Stimulated activated CD8-positive, alpha-beta memory T cell treated with anti-CD3 and anti-CD28 coated beads, Interleukin-4, amount 100 ng/mL, for 48 hours (primary cell): Measurements from ENCODE around the gene TCTN1.
"Not testable (repeated sequence)": the region's sequence is repeated elsewhere in the genome, so short reads cannot be mapped to it uniquely, and the experiment has no call there.

Source experiments
- DNase-seq: peaks from one replicate; pipeline ENCODE4 v3.0.0-alpha.2; 2020

Gene TCTN1

DNA sequence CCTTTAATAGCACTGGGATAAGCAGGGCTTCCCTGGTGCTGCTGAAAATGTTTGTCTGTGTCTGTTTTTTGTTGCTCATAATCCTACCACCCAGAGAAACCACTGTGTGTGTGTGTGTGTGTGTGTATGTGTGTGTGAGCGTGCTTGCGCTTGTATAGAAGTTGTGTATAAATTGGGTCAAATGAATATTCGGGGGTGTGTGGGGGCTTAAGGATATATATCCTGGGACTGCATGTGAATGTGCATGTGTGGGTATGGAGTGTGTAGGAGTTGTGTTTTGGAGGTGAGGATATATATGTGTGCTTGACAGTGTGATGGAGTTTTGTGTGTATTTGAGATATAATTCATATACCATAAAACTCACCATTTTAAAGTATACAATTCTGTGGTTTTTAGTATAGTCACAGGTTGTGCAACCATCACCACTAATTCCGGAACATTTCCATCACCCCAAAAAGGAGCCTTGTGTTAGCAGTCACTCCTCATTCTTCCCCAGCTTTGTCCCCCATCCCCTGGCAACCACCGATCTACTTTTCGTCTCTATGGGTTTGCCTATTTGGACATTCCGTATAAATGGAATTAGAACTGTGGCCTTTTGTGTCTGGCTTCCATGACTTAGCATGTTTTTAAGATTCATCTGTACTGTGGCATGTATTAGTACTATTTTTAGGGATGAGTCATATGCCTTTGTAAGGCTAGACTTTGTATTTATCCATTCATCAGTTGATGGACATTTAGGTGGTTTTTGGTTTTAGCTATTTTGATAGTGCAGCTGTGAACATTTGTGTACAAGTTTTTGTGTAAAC, 25.6 kb downstream of the TCTN1 start:
- no peak for DNase-seq

DNA sequence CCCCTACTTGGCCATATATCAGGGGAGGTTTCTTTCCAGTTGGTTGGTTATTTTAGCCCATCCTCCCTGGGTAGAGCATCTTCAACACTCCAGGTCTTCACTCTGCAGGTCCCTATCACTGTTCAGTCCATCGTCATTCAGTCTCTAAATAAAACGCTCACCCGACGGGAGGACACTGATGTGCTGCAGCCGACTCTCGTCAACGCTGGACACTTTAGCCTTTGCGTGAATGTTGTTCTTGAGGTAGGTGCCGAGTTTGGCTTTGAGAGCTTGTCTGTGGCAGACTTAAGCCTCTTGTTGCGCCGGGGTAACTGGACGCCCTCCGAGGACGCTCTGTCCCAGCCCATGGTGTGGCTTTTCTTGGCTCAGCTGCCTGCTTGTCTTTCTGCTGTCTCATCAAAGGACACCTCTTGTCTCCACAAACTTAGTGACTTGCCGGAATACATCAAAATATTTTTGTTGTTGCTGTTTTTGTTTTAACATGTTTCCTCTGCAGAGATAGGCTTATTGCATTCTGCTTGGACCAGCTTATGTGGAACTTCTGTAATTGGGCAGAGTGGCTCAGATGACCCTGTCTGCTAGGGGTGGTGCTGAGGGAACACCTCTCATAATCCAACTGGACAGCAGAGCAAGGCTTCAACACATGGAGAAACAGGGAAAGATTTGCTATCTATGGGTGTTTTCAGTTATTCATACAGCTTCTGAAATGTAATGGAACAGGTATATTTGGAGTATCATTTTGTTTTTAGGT, 26.5 kb downstream of the TCTN1 start:
- DNase-seq = no peak

DNA sequence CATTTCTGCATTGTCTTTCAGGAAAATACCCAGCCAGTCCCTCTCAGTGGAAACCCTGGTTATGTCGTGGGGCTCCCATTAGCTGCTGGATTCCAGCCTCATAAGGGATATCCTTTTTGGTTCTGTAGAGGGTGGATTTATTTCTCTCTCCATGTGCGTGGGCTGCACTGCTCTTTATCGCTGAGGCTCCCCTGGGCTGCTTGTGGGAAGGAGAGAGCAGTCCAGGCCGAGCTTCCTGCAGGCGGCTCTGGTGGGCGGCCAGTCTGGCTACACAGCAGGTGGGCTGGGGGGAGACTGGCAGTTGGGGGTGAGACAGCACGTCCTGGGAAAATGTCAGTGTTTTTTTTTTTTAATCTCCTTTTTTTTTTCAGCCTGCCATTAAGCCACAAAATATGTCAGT, 27.6 kb downstream of the TCTN1 start:
- DNase-seq = no peak

DNA sequence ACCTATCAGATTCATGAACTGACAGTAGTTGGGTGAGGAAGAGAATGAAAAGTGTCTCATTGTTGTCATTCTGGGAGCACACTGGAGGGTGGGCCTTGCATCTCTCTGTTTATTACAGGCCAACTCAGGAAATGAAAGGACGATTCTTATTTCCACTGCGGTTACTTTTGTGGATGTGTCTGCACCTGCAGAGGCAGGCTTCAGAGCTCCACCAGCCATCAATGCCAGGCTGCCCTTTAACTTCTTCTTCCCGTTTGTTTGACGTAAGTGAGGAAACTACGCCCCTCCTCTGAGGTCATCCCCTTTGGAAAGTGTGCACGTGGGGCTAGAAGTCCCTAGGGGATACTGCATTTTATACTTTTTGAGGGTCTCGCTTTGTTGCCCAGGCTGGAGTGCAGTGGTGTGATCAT, 33.7 kb downstream of the TCTN1 start:
- DNase-seq = no peak

DNA sequence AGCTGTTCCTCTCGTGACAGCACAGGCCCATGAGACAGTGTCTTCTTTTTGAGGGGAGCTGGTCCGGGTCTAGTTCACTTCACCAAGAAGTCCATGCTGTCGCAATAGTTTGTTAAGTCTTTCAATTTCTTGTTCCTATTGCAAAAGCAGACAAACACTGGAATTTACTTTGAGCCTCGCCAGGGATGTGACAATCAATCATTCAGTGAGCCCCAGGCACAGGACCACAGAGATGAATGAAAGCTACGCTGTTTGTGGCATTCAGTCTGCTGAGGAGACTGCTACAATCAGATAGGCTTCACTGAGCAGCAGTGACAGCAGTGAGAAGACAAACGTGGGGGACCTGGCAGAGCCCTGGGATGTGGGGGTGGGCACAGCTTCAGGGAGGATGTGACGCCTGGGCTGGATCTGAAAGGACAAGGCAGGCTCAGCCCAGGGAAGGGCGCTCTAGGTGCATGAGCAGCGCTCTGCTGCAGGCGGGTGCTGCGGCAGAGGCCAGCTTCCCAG, 35.5 kb downstream of the TCTN1 start:
- no peak for DNase-seq

DNA sequence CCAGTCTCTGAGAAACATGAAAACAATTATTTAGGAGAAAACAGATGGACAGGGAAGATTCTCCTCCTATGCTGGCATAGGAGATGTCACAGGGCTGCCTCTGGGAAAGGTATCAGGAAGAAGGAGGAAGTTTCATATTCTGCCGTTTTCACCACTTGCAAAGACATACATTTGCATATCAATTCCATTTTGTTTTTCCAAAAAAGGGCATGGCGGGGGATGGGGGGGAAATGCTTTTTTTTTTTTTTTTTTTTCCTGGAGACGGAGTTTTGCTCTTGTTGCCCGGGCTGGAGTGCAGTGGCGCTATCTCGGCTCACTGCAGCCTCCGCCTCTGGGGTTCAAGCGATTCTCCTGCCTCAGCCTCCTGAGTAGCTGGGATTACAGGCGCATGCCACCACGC, 40.3 kb downstream of the TCTN1 start:
- DNase-seq = not testable (repeated sequence)

DNA sequence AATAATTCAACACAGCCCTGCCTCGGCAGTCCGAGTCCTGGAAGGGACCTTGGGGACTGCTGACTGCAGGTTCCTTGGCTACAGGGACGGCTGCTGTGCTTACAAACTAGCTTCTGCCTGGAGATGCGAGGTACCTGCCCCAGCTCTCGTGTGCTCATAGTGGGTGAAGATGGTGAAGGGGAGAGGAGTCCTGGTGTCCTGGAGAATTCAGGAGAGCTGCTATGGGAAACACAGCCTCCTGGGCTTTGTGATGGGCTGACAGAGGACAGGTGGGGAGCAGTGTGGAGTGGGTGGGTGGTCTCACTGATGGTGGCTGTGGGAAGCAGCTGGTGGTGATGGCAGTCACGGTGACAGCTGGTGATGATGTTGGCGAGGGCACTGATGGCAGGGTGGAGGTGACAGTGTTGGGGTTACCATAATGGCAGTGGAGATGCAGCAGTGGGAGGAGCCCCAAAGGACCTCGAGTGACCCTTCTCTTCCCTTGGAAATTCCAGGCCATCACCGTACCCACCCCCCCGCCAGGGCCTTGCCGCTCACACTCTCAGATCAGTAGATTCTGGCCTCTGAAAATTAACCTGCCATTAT, 42.2 kb downstream of the TCTN1 start:
- DNase-seq = no peak

DNA sequence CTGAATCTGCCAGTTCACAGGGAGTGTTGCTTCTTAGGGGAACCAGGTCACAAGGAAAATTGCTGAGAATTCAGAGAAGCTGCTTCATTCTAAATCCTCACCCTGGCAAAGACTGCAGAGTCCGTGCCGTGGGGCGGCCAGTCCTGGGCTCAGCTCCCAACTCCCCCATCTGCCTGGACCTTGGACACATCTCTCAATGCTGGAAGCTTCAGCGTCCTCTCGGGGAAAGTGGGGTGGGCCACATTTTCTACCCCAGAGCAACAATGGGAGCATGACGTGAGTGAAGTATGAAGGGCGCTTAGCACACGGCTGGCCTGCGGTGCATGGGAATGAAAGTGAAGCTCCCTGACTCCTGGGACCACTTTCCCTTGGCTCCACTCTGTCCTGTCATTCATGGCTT, 43.8 kb downstream of the TCTN1 start:
- DNase-seq = no peak

DNA sequence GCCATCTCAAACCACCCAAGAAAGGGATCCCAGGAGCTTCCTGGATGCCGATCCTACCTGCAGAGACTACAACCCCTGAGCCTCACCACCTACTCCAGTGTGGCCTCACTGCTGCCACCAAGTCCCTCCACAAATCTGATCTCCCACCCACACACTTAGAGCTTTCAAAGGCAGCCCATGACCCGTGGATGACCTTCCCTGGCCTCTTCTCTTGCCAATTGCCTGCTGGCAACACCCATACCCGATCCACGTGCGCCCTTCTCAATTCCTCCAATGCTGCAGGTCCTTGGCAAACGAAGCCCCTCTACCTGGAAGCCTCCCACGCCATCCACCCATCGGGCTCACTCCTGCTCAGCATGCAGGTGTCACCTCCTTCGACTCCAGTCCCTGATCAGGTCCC, 44.3 kb downstream of the TCTN1 start:
- peak; percentile 31 for DNase-seq

DNA sequence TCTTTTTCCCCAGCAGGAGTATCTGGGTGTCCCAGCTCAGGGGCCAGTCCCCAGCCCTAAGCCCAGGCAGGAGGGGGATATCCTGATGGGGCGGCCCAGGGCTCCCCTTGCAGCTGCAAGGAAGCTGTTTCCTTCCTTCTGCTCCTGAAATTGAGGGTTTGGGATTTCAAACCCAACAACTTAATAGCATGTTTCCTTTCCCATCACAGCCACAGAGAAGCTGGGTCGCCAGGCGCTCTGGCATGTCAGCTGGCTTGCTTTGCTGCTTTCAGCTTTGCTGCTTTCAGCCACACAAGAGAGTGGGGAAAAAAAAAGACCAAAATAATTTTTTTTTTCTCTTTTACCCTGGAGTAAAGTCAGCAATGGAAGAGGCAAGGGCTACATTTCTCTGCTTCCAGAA, 44.9 kb downstream of the TCTN1 start:
- DNase-seq = no peak

DNA sequence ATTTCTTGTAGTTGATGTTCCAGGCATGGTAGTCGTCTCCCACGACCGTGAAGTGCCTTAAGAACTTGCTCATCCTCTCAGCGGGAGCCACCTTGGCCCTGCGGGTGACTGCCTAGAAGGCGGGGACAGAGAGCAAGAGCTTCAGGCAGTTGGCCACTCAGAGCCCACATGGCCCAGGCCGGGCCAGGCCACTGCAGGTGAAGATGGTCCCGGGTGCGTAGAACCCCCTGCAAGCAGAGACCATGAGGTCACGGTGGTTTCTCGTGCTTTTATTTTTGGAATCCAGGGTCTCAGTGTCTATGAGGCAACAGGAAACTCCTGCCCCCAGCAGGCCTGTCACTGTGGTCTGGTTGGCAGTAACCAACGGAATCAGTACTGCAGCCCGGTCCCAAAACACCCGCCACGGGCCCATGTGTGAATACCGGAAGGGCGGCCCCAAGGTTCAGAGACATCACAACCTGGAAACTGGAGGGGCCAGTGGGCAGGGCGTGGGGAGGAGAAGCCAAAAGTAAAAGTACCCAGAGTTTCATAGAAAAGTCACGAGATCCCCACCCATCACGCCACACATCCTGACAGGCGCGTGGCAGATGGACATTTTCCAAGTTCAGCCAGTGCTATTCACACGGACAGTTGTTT, 47.5 kb downstream of the TCTN1 start:
- DNase-seq = peak; percentile 85

DNA sequence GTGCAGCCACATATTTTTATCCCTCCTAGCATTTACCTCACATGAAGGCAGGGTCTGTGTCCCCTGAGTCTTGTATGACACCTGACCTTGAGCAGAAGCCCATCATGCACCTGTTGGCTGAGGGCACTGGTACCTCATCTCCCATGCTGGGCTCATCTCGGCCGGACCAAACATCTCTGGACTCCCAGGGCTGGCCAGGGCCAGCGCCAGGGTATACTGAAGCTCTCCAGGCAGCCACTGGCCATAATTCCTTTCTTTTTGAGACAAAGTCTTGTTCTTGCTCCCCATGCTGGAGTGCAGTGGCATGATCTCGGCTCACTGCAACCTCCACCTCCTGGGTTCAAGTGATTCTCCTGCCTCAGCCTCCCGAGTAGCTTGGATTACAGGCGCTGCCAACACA, 53.0 kb downstream of the TCTN1 start:
- DNase-seq = no peak

DNA sequence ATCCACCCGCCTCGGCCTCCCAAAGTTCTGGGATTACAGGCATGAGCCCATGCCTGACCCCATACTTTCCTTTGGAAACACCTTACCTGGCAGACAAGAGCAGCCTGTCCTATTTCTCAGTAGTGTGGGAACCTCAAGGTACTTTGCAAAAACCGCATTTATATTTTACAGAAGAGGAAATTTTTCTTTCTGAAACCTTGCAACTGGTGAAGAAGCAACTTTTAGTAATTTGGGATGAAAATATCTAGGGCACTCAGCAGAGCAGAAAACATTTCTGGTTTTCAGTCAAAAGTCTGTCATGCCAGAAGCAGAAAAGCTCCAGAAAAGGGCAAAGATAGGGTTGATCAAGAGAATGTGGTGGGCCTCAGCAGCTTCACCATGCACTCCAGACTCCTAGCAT, 53.7 kb downstream of the TCTN1 start:
- DNase-seq = no peak

DNA sequence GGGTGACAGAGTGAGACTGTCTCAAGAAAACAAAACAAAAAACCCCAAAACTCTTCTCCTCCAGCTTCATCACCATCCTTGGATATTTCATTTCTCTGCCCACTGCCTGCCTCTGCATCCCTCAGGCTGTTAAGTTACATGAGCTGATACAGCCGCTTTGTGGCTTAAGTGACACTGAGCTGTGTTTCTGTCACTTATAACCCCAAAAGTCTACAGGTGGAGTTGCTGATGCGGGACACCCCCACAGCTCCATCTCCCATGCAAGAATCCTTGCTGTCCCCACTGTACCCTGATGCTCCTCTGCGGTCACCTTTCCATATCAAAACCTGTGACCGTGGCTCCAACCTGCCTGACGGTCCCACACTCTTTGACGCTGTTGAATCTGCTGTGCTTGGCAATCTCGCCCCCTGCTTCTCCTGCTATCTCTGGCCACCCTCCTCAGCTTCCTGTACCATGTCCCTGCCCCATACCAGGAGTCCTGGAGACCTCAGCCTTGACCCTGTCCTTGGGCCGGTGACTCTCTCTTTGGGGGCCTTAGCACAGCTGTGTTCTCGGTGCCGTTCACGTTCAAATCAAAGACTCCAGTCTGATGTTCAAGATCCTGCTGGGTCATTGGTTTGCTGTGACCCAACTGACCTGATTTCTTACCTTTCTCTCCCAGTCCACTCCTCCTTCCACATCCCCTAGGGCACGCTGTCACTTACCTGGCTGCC, 54.7 kb downstream of the TCTN1 start:
- no peak for DNase-seq

DNA sequence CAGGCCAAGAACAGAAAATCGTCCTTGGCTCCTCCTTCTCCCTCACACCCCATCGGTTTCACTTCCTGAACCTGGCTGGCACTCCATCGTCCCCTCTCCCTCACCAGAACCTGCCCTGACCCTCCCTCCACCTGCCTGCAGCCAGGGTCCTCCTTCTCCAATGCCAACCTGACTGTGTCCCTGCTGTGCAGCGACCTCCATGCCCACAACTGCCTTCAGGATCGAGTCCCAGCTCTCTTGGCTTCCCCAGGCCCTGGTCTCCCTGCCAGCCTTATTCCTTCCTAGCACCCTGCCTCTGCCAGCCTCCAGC, 55.2 kb downstream of the TCTN1 start:
- DNase-seq = peak; percentile 28

DNA sequence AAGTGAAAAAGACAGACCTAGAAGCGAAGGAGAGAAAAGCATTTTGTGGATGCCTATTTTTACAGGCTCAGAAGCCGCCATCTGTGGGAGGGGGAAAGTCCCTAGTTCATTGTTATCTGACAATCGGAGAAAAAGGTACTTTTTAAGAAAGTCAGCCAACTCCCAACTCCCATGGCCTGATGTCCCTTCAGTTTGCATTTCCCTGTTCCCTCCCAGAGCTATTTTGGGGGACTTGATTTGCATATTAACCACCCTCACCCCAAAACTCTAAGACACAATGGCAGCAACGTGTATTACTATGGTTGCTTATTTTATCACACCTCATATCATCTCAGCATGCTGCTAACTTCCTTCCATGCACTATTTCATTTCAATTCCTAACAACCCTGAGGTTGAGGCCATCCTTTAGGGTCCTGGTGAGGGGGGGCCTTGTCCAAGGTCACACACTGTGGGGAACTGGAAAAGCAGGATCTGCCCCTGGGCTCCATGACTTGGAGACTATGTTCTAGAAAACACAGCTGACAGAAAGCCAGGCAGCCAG, 56.3 kb downstream of the TCTN1 start:
- DNase-seq = peak; percentile 64

DNA sequence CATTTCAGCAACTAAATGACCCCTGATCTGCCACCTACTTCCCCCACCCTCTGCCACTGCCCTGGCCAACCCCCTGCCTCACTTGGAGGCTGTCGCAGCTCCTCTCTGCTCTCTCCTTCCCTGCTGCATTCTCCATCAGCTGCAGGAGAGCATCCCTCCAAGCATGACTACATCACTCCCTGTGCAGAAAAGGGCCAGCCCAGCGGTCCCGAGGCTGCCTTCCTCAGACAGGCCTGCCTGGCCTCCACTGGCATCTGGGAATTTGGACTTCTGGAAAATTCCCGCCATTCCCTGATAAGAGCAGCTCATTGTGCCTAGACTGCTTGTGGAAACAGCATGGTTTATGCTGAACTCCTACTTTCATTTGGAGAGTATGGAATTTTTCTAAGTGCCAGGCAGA, 62.2 kb downstream of the TCTN1 start:
- no peak for DNase-seq

DNA sequence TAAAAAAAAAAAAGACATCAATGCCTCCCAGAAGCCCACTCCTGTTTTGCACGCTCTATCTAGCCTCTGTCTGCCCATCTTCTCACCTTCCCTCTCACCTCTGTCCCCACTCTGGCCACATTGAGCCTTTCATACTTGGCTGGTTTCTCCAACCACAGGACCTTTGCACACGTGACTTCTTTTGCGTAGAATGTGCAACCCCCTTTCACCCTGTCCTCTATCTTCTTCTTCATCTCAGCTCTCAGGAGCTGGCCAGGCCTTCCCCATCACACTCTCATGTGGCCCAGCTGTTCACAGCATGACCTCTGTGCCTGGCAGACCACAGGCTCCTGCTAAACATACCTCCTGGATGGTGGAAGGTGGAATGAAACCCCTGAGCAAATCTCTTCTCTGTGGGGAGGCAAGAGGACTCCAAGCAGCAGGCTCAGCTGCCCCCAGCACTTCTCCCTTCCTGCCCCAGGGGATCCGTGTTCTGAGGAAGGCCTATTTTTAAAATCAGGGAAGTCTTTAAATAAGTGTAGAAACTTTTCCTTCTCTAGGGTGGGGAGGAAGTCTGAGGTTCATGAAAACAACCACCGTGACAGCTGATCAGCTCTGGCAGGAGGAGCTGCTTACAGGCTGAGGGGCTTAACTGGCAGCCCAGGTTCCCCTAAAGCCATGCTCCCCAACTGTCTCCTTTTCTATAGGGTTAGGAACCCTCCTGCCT, 63.4 kb downstream of the TCTN1 start:
- no peak for DNase-seq

DNA sequence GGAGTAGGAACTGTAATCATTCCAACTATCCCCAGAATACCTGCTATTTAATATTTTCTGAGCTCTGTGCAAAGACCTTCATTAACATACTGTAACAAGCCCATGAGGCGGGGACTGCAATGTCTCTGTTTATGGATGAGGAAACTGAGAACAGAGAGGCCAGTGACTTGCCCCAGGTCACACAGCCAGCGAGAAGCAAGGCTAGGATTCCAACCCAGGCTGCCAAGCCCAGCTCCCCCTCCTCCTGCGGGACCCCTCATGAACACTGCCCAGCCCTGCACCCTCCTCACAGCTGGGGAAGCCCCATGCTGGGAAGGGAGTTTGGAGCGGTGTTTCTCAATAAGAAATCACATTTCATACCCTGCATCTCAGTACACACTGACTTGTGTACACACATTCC, 64.1 kb downstream of the TCTN1 start:
- no peak for DNase-seq

DNA sequence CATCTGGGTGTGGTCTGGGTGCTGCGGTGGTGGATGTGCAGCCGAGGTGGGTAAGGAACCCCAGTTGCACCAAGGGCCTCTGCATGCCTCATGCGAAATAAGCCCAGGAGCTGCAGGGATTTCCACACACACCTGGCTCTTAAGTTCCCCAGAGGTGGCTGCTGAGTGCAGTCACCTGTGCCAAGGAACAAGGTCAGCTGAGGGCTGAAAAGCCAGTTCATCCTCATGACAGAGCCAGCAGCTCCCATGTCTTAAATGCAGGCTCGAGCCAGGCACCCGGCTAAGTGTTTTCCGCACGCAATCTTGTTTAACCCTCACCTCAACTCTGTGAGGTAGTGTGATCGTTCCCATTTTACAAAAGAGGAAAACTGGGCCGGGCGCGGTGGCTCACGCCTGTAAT, 65.3 kb downstream of the TCTN1 start:
- no peak for DNase-seq

DNA sequence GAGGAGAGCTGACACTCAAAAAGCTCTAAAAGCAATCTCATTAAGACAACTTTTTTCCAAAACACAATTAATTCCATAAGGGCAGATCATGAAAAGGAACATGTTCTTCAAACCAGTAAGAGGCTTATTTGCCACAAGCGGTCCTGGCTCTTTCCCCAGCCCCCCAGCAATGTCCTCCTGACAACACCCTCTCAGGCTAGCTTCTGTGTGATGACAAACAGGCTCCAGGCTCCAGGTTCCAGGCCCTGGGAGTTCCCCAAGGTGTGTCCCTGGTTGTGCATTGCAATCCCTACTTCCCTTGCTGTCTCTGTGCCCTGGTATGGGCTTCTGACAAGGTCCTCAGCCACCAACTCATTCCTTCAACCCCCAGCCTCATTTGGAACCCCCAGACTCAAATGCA, 66.1 kb downstream of the TCTN1 start:
- DNase-seq = no peak

DNA sequence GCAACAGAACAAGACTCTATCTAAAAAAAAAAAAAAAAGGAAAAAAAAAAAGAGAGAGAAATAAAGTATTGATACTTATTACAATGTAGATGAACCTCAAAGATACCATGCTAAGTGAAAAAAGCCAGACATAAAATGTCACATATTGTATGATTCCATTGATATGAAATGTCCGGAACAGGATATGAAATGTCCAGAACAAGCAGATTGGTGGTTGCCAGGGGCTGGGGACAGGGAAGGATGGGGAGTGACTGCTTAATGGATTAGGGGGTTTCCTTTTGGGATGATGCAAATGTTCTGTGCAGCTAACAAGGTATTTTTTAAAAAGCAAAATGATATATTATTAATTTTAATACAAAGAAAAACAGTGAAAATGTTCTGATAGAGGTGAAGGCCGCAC, 70.0 kb downstream of the TCTN1 start:
- no peak for DNase-seq
